HG03521 (cell line): ENCODE results near the gene EMP2.
"Not testable (repeated sequence)": the region's sequence is repeated elsewhere in the genome, so short reads cannot be mapped to it uniquely, and the experiment has no call there.

ENCODE experiments used
- ATAC-seq: cut with Tn5 transposase; IDR thresholded peaks from one replicate; pipeline ENCODE4 v1.9.1; 2021; ENCODE audit warnings: mild to moderate bottlenecking, moderate library complexity; ENCODE audit not compliant: unreplicated experiment

Gene EMP2

DNA sequence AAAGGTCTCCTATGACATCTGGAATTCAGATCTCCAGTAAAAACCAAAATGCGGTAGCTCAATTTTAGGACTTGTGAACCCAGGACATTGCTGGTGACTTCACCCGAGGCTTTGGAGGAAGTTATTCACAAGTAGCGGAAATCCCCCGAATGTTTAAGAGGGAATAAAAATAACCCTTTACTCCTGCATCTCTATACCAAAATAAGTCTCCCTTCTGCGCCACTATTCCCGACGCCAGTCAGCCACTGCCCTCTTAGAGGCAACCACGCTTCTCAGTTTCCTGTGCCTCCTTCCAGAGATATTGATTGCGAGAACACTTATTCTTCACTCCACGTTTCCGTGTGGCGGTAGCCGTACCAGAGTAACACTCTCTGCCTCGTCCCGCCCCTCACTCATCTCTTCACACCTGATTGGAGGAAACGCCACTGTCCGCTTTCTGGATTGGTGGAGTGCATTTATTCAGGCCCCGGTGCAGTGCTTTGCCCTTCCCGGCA, 27.4 kb downstream of the EMP2 start:
- ATAC-seq = peak; percentile 94

DNA sequence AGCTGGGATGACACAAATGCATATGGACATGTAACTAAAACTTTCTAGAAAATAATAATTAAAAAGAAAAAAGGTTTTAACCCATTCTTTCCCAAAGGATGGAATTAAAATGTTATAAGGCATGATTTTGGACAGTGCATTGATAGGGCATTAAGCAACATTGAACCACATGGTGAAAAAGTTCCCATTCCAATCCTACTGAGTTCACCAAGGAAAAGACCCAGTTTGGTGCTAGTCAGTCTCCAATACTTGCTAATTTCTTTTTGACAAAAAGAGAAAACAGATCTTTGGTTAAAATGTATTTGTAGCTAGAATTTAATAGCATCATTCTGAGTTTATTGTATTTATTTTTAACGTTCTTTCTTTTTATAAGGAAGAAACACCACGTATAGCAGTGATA, 28.1 kb downstream of the EMP2 start:
- ATAC-seq = no peak

DNA sequence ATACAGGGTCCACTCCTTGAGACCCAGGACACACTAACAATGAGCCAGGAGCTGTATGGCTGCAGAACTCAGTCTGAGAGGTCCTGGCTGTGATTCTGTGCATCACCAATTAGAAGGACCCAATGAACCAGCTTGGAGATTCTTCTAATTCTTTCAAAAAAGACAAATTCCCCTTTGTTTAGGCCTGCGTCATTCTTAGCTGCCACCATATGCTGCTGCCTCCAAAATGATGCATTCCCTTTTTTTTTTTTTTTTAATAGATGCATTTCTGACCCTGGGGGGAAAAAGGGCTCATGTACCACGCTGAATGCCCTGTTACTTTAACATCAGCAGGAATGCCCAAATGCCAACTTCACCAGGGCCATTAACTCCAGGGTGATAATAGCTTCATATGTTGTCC, 28.5 kb downstream of the EMP2 start:
- no peak for ATAC-seq

DNA sequence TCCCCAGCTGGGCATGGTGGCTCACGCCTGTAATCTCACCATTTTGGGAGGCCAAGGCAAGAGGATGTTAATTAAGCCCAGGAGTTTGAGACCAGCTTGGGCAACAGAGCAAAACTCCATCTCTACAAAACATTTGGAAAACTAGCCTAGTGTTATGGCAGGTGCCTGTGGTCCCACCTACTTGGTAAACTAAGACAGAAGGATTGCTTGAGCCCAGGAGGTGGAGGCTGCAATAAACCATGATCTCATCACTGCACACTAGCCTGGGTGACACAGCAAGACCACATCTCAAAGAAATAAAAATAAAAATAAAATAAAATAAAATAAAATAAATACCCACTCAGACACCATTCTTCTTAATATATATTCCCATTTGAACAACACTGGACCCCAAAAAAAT, 32.0 kb downstream of the EMP2 start:
- no peak for ATAC-seq

DNA sequence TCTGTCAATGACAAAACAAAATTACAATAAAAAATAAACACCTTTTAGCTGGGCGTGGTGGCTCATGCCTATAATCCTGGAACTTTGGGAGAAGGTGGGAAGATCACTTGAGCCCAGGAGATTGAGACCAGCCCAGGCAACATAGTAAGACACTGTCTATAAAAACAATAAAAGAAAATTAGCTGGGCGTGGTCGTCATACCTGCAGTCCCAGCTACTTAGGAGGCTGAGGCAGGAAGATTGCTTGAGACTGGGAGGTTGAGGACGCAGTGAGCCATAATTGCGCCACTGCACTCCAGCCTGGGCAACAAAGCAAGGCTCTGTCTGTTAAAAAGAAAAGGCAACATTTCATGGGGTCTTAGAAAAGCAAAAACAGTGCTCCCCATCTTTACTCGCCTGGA, 32.7 kb downstream of the EMP2 start:
- no peak for ATAC-seq

DNA sequence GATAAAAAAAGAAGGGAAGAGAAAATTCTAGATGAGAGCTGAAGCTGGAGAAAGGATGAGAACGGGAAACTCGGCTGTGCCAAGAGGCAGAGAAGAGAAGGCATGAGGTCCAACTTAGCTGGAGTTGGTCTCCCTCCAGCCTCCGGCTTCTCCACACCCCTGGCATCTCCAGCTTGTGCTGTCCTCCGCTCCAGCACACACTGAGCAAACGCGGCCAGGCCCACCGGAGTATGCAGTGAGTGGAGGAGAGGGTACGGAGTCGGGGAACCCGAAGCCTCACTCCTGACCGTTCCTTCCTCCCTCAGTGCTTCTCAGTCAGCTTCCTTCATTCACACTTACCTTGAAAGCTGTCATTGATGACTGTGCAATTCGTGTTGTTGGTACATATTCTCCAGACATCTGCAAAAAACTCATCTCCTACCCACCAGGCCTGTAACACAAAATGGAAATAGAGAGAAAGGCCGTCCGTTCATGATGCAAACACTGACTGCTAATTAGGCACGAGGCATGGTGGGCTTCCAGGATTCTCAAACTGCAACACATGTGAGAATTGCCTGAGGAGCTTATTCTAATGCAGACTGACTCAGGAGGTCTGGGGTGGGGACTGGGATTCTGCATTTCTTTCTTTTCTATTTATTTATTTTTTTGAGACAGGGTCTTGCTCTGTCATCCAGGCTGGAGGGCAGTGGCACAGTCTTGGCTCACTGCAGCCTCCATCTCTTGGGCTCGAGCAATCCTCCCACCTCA, 37.0 kb downstream of the EMP2 start:
- ATAC-seq = no peak

DNA sequence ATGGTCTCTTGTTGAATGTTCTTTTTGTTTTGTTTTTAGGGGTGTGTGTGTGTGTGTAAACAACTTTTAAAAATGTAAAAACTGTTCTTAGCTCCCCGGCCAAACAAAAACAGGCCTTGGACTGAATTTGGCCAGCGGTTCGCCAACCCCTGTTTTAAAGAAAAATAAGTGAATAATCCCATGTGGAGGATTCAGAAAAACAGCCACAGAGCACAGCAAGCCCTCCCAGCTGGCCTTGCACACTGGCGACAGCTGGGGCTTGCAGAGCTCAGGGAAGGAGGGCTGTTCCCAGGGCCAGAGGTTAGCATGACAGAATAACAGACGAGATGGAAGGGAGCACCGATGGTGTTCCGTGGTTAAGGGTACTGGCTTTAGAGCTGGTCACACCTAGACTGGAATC, 39.0 kb downstream of the EMP2 start:
- no peak for ATAC-seq

DNA sequence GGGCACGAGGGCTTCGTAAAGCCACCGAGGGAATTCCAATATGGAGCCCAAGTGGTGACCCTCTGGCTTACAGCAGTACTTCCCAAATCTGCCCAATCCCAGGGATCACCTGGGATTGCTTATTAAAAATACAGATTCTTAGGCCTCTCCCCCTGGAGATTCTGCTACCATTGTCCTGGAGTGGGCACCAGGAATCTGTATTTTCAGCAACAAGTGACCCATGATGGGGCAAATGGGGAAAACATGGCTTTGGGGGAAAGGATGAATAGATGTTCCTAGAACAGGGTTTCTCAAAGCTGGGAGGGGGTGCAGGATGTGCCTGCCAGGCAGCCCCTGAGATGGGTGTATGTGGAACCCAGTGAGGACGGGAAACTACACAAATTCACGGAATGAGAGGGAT, 40.6 kb downstream of the EMP2 start:
- ATAC-seq = no peak

DNA sequence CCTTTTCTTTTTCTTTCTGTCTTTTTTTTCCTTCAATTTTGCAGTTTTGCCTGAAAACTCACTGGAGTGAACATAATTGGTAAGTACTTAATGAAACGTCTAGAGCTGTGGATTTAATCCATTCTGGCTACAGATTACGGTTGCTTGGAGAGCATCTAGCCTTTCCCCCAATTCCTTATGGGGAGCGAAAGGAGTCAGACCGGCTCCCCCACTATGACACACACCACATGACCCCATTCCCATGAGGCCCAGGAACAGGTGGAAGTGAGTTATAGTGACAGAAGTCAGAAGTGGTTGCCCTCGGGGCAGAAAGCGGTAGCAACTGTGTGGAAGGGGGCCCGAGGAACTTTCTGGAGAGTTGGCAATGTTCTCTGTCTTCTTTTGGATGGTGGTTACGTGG, 41.2 kb downstream of the EMP2 start:
- no peak for ATAC-seq

DNA sequence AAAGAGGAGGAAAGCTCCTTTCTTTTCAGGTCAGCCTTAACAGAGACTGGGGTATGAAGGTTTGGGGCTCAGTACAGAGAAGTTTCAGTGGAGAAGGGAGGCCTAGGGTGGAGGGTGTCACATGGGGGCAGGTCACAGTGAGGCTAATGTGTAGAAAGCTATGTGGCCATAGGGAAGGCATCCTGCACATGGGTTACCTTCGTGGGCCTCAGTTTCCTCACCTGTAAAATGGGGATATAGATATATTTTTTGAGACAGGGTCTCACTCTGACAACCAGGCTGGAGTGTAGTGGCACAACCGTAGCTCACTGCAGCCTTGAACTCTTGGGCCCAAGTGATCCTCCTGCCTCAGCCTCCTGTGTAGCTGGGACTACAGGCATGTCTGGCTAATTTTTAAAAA, 41.8 kb downstream of the EMP2 start:
- ATAC-seq = no peak

DNA sequence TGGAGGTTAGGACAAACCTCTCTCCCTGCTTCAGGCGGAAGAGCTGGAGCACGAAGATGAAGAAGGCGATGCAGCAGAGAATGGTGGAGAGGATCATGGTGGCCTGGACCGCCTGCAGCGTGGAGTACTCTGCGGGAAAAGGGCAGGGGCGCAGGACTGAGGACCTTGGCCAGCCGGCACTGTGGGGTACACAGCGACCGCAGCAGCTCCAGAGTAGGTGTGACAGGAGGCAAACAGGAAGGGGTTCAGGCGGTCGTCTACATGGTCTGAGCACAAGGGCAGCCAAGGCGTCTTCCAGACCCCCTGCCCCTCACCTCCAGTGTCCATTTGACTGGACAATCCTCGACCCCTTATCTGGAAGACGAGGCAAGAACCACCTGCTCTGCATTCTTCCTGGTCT, 42.5 kb downstream of the EMP2 start:
- ATAC-seq = no peak

DNA sequence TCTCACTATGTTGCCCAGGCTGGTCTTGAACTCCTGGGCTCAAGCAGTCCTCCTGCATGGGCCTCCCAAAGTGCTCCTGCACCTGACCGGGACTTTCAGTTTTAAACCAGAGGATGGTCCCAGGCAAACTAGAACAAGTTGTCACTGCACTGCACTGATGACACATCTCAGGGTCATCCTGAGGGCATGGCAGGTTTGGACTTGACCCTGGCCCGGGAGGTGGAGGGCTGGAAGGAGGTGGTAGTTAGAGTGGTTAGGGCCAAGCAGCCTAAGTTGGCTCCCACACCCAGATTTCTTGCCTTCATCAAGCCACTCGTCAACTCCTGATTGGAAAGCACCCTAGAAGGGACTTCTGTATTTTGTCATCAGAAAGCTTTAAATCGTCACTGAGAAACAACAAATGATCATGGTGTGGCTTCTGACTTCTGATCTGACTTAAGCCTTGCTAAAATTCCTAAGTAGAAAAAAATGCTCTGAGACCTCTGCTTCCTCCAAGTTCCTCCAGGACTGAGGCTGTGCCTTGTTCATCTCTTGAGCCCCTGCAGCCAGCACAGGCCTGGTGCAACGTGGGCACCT, 43.5 kb downstream of the EMP2 start:
- ATAC-seq = no peak

DNA sequence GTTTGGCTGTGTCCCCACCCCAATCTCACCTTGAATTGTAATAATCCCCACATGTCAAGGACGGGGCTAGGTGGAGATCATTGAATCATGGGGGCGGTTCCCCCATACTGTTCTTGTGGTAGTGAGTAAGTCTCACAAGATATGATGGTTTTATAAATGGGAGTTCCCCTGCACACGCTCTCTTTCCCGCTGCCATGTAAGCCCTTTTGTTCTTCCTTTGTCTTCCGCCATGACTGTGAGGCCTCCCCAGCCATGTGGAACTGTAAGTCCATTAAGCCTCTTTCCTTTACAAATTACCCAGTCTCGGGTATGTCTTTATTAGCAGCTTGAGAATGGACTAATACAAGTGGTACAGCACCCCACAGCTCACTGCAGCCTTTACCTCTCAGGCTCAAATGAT, 44.1 kb downstream of the EMP2 start:
- not testable (repeated sequence) for ATAC-seq

DNA sequence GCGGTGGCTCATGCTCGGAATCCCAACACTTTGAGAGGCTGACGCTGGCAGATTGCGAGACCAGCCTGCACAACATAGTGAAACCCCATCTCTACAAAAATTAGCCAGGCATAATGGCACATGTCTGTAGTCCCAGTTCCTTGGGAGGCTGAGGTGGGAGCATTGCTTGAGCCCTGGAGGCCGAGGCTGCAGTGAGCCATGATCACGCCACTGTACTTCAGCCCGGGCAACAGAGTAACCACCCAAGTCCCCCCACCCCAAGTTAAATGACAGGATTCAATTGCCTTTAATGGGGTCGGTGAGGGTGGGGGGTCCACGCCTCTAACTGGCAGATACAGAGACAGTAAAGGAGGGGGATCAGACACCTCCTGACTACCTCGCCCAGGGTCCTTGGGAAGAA, 44.9 kb downstream of the EMP2 start:
- ATAC-seq = no peak

DNA sequence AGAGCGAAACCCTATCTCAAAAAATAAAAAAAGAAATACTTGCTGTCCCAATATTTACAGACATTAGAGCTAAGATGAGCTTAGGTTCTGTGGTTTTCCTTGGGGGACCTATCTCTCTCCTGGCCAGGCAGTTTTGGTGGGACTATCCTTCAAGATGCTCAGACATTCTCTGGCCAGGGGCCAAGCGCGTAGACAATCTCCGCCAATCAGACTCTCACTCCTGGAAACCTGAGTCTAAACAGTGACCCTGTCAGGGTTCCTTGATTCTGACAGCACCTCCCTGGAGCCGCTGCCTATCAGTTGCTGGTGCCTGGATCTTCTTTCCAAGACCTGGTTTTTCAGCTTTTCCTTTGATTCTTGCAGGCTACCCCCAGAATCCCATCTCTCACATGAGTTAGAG, 45.6 kb downstream of the EMP2 start:
- ATAC-seq = no peak

DNA sequence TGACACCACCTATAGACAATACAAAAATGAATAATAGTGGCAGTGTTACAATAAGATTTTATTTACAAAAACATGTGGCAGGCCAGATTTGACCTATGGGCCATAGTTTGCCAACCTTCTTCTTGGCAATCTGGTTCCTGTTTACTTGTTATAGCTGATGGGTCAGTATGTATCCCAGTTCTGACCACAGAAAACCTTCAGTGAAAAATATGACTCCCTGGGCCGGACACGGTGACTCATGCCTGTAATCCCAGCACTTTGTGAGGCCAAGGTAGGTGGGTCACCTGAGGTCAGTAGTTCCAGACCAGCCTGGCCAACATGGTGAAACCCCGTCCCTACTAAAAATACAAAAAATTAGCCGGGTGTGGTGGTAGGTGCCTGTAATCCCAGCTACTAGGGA, 46.8 kb downstream of the EMP2 start:
- ATAC-seq = not testable (repeated sequence)

DNA sequence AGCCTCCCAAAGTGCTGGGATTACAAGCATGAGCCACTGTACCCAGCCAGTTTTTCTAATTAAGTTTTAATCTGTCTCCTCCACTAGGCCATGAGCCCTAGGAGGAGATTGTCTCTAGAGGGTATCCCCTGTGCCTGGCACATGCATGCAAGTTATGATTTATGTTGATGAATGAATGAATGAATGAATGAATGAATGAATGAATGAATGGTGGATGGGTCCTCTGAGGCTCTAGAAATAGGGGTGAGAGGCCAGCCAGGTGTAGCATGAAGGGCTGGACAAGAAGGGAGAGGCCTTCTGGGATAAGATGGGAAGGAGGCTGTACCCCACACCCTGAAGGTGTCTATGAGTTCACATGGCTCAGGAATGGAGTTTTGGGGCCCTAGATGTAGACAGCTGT, 48.8 kb downstream of the EMP2 start:
- ATAC-seq = no peak

DNA sequence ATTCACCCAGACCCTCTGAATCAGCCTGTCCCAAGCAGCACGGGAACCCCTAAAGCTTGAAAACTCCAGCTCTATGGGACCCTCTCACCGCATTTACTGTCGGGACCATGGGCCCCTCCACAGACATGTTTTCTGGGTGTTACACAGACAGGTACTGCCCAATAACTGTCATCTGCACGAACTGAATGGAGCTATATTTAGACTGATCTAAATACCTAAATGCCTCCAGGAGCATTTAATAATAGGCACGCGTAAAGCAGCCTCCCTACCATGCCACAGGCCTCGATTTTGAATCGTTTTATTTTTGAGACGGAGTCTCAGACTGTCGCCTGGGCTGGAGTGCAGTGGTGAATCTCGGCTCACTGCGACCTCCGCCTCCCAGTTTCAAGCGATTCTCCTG, 49.7 kb downstream of the EMP2 start:
- ATAC-seq = no peak

DNA sequence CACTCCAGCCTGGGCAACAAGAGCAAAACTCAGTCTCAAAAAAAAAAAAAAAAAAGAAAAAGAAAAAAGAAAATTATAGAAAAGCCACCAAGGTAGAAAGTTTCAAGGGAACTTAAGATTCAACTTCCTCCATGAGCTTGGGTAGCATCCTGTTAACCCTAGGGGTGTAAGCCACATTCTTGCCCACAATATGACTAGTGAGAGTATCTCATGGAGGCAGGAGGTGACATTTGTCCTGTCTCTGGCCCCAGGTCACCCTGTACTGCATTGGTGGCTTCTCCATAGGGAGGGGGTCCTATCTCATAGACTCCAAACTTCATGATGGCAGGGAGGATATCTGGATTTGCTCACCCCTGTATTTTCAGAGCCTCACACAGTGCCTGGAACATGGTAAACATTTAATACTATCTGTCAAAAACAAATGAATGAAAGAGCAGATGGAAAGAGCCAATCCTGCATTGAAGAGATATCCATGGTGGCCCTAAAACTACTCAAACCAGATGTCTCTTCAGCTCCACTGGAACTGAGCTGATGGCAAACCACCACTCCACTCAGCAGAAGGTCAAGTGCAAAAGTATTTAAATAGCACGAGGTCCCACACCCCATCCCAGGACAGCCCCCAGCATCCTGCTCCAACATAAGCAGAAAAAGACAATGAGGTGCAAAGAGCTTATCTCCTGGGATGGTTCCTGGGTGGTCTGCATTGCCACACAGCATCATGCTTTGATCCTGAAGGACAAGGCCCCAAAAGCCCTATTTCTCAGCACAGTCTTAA, 50.3 kb downstream of the EMP2 start:
- no peak for ATAC-seq

DNA sequence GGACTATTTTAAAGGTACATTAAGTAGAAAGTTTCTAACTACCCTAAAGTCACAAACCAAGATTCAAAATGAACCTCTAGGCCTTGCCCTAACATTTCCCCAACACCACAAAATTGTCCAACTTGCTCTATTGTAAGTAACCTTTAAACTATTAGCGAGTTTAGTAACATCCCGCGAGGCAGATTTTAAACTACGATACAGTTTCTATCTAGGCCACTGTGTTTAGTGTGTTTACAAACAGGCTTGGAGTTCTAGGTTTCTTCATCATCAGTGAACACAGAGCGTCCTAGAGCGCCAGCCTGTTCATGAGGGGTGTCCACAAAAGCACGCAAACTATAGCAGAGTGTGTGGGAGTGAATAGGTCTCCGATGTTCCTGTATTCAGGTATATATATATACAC, 51.8 kb downstream of the EMP2 start:
- ATAC-seq = no peak

DNA sequence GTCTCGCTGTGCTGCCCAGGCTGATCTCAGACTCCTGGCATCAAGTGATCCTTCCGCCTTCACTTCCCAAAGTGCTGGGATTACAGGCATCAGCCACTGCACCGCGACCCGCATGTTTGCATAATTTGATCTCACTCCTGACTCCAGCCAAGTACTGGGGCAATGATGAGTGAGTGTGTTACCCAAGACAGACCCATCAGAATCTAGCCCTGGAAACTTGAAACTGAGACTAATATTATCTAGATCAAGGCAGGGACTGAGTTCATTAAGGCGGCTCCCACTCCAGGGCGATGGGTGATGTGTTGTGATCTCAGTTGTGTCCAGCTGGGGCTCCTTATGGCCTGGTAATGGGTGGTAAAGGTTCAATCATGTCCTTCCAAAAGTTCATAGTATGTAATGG, 53.4 kb downstream of the EMP2 start:
- ATAC-seq = no peak

DNA sequence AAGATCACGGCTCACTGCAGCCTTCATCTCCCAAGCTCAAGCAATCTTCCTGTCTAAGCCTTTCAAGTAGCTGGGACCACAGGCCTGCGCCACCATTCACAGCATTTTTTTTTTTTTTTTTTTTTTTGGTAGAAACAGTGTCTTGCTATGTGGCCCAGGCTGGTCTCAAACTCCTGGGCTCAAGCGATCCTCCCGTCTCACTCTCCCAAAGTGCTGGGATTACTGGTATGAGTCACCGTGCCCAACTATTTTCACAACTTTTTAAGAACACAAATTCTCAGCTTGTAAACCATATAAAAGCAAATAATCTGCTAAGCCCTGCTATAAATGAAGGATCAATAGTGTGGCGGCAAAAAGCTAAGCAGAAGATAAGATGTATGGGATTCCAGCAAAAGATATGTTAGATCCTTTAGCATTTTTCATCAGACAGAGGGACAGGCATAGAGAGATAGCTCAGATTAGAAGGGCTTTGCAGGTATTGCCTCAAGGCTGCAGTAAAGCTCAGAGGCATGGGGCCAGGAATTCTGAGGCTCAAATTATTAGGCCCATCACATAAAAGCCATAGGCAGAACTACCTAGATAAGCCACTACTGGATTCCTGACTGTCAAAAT, 55.1 kb downstream of the EMP2 start:
- no peak for ATAC-seq
